GM21717 (cell line): ENCODE measurements around the gene PI4KA.
A peak's percentile ranks its signal among the peaks of the same experiment; 100 is the strongest.

ENCODE experiments used
- ATAC-seq: cut with Tn5 transposase; IDR thresholded peaks from one replicate; pipeline ENCODE4 v1.9.1; 2021; ENCODE audit warnings: mild to moderate bottlenecking, moderate library complexity; ENCODE audit not compliant: unreplicated experiment

Gene PI4KA

DNA sequence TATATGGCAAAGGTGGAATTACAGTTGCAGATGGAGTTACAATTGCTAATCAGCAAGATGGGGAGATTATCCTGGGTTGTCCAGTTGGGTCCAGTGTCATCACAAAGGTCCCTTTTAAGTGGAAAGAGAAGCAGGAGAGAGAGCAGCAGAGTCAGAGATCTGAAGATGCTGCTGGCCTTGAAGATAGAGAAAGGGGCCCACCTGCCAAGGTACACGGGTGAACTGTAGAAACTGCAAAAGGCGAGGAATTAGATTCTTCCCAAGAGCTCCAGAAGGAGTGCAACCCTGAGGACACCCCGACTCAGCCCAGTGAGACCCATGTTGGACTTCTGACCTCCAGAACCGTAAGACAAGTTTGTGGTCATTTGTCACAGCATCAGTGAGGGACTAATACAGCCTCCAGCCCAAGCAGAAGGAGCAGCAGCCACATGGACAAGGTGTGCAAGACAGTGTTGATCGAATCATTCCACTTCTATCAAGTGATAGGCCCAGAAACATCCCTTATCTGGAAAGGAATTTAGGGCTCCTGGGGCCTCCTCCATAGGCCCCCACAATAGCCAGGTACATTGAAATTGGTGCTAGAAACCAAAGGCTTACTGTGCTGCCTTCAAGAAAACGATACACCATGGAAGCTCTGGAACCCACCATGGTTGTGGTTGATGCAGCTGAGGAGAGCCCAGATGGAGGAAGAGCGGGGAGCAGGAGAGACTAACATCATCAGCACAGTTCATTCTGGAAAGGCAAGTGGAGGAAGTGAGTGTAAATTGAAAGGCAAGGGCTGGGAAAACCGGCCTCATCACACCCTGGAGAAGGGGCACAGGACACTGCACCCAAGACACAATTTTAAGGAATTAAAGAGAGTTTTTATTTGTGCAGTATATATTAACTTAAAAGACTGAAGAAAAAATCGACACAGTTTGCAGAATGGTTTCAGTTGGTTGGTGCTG lies 23.5 kb upstream of the PI4KA start:
- ATAC-seq: no peak

DNA sequence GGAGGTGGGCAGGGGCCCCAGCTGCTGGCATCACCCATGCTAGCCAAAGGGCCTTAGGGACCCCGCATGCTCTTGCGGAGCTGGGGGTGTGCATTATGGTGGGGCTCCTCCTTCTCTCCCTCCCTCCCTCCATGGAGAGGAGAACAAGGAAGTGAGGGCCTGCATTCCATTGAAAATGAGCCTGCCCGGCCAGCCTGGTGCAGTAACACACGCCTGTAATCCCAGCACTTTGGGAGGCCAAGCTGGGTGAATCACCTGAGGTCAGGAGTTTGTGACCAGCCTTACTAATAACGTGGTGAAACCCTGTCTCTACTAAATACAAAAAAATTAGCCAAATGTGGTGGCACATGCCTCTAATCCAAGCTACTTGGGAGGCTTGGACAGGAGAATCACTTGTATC lies 22.6 kb upstream of the PI4KA start:
- ATAC-seq: no peak

DNA sequence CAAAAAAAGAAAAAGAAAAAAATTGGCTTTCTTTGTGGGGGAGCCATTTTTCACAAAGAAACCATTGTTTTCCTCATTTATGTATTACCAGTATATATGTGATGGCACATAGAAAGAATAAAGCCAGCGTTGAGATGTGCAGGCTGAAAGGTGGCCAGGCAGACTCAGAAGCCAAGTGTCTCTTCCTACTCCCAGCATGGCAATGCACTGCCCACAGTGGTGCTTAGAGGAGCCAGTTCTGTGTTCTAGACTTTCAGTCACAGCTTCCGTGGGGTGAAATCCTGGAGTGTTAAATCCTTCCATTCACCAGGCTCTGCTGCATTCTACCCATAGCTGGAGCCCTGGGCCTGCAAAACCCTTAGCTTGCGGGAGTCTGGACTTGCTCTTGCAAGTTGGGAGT lies 19.1 kb upstream of the PI4KA start:
- ATAC-seq: no peak

DNA sequence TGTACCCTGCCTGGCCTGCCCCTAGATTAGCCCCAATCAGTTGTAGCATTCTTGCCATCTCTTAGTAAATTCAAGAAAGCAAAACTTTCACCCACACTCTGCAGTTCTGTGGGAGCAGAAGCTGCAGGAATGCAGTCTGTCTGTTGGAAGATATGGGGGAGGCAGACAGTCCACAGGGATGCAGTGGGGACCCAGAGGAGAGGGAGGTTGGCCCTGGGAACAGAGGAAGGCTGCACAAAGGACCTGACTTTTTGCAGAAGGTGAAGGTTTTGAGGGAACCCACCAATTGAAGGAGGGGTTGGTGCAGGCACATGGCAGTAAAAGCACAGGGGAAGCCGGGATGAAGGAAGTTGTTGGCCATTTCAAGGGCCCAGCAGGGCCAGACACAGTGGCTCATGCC lies 16.7 kb upstream of the PI4KA start:
- no peak for ATAC-seq

DNA sequence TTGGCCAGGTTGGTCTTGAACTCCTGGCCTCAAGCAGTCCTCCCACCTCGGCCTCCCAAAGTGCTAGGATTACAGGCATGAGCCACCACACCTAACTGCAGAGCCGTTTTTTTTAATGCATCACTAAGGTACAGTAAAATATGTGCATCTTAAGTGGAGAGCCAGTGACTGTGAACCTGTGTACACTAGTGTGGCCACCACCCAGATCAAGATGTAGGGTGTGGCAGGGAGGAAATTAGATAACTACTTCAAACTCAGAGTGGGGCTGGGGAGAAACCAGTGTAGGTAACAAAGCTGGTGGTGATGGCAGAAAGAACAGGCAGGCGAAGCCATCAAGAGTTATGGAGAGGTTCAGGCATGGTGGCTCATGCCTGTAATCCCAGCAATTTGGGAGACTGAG lies 14.6 kb upstream of the PI4KA start:
- ATAC-seq: no peak

DNA sequence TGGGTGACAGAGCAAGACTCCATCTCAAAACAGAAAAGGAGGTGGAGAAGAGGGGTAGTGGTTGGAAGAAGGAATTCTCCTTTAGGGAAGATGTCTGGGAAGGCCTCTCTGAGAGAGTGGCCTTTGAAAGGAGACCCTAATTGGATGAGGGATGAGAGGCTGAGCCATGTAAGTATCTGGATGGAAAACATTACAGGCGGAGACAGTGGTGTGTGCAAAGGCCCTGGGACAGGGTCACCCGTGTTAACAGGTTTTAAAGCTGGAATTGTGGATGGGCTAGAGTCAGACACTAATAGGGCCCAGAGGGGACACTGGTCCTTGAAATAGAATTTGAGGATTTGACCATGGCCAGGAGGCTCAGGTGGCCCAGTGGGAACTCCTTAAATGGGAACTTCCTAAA lies 10.6 kb upstream of the PI4KA start:
- no peak for ATAC-seq

DNA sequence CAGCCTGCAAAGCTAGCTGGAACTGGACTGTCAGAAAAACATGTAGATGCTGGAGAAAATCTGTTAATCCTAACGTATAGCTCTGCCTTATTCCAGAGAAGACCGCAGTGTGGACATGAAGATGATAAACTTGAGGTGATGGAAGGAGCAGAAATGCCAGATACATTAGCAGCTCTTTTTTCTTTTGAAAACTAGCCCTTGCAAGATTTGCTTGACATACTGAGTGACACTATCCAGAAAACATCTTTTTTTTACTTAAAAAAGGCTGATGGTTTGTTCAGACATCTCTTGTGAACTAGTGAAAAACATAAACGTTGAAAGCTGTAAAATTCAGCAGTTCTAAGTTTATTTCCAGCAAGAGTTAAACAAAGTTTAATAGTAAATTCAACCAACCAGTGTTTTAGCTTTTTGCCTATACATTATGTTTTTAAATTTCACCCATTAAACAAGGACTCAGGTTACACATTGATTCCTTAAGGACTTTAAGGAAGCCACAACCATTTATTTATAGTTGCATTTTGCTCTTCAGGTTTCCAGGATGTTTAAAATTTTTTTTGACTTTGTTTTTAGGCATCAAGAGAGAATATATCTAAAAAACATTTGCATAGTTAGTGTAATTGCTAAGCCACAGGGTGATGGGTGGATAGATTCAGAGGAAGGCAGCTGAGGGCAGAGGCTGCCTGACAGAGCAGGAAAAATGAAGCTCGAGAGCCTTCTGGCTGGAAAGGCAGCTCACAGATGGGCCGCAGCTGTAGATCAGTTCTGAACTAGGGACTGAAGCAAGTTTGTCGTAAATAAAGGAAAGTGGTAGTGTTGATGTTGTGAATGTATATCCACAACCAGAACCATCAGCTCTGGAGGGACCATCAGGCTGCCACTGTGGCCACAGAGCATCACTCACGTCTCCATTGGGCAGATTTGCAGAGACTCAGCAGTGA lies 9.7 kb upstream of the PI4KA start:
- ATAC-seq: no peak

DNA sequence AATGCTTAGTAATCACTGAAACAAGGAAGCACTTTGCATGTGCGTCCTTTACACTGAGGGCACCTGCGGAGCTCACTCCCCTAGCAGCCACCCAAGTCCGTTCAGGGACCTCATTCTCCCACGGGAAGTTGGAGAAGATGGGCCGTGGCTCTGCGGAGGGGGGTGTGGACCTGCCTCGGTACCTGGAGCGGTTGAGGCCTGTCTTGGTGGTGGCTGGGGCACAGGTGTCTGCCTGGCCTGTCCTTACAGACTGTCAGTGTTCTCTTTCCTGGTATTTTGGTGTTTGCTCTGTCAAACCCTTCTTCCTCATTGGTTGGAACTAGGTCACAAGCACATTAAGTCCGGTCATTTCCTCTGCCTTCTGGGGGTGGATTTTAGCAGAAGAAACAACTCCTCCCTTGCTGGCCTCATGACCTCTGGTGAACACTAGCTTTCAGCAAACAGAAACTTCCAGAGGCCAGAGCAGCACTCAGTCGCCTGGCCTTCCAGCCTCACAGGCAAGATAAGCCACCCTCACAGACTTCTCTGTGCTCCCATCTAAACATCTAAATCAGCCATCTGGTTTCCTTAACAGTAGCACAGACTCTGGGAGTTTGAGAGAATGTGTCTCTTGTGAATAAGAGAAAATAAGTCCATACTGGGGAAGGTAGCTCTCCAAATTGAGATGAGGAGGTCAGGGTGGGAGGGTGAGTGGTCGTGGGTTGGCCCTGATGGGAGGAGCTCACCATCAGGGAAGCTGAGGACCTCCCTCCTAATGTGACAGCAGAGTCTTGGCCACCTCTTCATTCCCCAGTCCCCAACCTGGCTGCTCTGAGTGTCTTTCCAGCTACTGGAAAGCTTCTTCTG lies 8.8 kb upstream of the PI4KA start:
- ATAC-seq: no peak

DNA sequence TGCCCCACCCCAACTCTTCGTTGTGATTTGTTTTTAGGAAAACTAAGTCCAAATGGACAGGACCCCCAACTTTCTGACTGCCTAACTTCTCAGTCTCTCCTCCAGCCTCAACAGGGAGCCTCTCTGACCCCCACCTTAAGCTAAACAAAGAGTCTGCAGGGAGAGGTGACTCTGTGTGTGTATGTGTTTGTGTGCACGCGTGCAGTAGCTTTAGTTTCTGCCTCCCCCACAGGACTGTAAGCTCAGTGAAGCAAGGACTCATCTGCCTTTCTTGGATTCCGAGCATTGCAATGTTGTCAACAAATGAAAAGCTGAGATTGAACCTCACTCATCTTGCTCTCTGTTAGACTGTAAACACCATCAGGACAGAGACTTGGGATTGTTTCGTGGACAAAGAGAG lies 8.1 kb upstream of the PI4KA start:
- no peak for ATAC-seq

DNA sequence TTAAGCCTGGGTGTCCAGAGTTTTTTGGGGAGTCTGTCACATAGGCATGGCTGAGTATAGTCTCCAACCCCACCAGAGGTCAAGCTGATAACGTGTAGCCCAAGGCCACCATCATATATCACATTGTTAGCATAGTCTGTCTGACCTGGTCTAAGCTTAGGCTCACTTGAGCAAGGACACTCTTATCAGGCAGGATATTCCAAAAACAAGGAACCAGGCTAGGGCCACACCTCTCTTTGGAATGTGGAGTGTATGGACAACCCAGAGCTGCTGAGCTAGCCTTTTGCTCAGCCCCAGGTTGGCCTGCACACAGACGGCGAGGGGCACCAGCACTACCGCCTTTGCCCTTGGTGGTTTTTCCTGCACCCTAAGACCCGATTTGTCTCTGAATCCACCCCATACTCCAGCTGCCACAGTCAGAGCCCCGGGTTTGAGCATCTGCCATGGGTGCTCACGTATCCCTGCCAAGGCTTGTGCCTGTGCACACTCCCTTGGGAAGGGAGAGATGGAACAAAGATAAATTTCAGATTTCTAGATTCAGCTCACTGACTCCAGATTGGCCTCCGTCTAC lies 7.3 kb upstream of the PI4KA start:
- ATAC-seq: no peak

DNA sequence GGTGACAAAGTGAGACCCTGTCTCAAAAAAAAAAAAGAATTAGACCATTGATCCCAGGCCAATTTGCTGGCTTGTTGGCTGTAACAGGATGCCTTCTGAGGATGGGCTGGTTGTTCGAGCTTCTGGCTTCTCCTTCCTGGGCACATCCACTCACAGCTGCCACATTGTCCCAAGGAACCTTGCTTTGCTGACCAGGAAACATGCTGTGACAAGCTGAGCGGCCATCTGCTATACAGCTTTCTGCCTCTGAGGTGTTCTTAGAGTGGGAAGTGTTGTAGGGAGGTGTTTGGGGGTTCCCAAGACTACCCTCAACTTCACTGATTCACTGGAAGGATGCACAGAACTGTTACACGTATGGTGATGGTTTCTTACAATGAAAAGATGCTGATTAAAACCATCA lies 6.7 kb upstream of the PI4KA start:
- no peak for ATAC-seq

DNA sequence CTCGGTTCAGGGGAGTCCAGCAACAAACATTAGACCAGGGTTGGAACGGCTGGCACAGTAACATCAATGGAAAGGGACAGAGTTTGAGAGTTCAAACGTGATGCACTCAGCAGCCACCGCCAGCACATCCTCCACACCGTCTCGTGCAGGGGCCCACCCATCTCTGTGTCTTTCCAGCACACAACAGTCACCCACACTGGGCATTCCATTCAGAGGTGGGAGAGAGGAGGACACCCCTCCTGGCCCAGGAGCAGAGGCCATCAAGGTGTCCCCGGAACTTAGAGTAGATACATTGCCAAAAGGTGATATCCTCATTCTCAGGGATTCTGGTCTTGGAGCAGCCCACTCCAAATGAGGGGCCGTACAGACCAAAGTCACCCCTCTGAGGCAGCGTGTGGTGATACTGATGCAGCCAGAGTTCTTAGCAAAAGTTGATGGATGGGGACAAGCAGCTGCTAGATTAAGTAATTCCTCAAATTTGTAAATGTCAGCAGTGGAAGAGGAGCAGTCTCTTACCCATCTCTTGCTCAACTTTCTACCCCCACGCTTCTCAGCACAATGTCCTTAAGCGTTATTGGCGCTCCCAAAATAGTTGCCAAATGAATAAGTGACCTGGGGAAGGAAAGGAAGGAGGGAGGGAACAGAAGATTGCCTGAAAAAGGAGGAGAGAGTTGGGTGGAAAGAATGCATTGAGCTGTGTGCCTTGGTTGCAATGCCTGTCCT lies 5.7 kb upstream of the PI4KA start:
- ATAC-seq: no peak

DNA sequence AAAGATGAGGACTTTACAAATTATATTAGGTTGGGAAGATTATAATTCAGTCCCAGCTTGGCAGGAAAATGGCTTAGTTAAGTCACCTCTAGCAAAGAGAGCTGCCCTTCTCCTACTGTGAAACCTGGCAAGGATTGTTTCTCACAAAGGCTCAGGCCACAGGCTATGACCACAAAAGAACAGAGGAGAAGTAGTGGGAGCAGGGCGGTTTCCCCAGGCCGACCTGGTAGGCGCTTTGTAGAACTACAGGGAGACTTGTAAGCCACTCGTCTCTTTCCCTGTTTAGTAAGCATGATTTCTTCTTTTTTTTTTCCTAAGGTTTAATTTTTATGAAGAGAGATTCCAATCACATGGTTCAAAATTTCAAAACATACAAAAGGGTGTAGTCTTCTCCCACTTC lies 4.8 kb upstream of the PI4KA start:
- ATAC-seq: no peak

DNA sequence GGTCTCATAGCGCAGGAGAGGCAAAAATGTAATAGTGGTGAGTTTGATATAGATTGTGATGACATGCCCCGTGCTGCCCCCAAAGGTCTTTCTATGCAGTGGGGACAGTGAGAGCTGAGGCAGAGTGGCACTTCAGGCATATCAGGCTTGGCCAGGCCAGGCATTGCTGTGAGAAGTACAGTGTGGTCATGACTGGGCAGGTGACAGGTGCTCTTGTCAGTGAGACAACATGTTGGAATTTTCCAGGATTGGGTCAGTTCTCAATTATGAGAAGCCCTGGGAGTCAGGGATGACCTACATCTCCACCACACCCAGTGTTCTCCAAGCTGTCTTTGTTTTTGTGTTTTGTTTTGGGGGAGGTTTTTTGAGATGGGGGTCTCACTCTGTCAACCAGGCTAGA lies 3.9 kb upstream of the PI4KA start:
- no peak for ATAC-seq

DNA sequence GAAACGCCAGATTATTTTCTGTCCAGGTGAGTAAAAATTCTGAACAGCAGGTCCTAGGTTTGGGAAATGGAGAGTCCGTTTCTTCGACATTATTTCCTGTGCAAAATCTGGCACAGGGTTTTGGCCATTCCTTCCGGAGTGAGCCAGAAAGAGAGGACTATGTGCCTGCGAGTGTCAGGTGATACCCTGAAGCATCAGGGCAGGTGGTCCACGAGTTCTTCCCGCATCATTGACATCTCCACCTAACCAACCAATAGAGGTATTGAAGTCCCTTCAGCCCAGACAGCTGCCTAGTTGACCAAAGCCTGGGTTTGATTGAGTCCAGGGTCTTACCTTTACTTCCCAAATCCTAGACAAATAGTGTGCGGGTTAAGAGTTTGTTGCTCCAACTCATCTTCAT lies 1.0 kb upstream of the PI4KA start:
- ATAC-seq: no peak

DNA sequence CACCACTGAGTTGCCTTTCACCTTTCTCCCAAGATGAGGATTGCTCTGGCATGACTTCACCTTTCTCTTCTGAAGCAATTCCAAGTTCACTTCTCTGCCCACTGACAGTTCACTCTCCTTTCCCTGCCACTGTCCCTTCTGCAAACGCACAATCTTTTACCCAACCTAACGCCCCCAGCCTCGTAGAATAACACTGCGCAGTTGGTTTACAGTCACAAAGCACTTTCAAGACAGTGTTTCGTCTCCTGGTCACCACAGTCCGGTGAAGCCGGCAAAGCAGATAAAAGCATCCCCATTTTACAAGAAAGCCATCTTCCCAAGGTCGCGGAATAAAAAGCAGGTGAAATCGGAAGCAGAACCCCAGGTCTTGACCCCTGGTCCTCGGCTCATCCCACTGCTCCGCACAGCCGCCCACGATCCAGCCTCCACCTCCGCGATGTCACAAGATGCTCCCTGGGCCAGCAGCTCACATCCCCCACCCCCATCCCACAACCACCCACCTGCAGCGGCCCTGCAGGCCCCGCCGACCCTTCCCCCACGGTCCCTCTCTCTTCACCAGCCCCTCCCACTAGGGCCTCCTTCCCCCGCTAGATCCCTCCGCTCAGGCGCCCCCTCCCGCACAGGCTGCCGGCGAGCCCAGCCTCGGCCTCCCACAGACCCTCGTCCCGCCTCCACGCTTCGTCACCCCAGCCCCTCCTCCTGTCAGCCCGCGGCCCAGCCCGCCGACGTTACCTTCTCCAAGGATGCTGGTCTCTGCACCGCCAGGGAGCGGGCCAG lies 585 bp downstream of the PI4KA start:
- peak; percentile 39 for ATAC-seq

DNA sequence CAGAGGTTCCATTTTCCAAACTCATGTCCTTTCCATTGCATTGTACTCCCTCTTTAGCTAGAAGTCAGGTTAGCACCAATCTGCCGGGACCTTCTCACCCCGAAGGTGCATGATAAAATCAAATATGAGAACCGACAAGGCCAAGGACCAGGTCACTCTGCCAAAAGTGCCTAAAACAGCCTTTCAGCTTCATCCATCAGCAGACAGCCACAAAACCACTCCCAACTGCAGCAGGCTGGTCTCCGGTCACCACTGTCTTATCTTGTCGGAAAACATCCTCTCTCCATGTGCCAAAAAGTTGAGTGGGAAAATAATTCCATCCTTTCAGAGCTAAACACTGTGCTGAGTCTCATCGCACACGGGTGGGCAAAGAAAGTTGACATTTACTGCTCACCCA lies 1.4 kb downstream of the PI4KA start:
- ATAC-seq: no peak

DNA sequence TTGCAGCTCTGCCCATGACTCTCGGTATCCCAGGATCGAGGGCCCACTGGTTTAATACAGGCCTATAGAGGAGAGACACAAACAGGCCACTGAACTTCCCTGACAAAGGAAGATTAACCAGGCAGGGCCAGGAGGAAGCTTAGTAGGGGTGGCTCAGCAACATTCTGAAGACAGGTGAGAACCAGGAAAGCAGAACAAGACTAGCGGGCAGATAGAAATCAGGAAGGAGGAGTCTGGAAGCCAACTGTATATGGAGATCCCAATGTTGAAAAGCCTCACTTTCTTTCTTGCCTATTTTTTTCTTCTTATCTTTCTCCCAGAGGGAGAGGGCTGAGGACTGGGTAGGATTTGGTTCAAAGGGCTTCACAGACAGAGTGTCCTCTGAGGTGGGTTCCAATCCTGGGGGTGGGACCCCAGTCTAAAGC lies 5.4 kb downstream of the PI4KA start:
- no peak for ATAC-seq

DNA sequence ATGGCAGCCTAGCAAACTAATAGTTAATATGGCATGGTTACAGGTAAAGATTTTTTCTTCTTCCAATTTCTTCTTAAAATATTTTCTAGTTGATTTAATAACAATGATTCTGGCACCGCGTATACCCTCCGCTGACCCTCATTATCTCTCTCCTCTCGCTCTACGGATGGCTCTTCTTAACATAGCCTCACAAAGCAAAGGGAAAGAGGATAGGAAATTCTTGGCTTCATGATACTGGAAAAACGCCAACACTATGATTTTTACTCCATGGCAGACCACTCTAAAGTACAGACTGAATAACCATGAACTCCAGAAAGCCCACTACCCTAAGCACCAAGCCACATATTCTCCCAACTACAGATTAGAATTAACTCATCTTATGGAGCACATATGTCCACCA lies 6.1 kb downstream of the PI4KA start:
- ATAC-seq: no peak
